Breast epithelium (tissue), 4 donors: ENCODE data around the gene RFC4. TPM values are rescaled to one million over a fixed set of nuclear protein-coding genes. Genes with fewer than 3 reads are reported as not detected.

Experiments used
- DNase-seq, 2 donors: peaks; one replicate each; pipeline ENCODE4 v3.0.0-alpha.2; 2019; ENCODE audit warnings: low spot score in 2 of 2
- H3K27ac ChIP-seq, 2 donors: fragments of 200-600 bp; sonication (generic) in 1 of 2; one replicate each; pipeline ENCODE4 v1.5.1; 2016 to 2019; ENCODE audit warnings: mild to moderate bottlenecking in 1 of 2
- H3K27me3 ChIP-seq, 2 donors: fragments of 200-600 bp; sonication (generic) in 1 of 2; one replicate each; pipeline versions ENCODE4 v1.5.1 to v1.6.0; 2017 to 2019; ENCODE audit warnings: control low read depth in 1 of 2, mild to moderate bottlenecking in 1 of 2
- H3K36me3 ChIP-seq: fragments of 200-600 bp; one replicate; pipeline ENCODE4 v1.5.1; 2019
- H3K4me1 ChIP-seq, 2 donors: fragments of 200-600 bp; sonication (generic); one replicate each; pipeline ENCODE4 v1.5.1; 2016 to 2019; ENCODE audit warnings: control low read depth in 1 of 2
- H3K4me3 ChIP-seq, 3 donors: fragments of 200-600 bp; sonication (generic); 1 replicate in 2 of 3; 2 replicates in 1 of 3; pipeline ENCODE4 v1.5.1; 2016 to 2019; ENCODE audit warnings: mild to moderate bottlenecking in 3 of 3, moderate library complexity in 2 of 3
- H3K9me3 ChIP-seq, 2 donors: fragments of 200-600 bp; sonication (generic) in 1 of 2; one replicate each; pipeline ENCODE4 v1.5.1; 2016 to 2019; ENCODE audit warnings: control low read depth in 1 of 2
- POLR2A ChIP-seq: fragments of 450-650 bp; IDR thresholded peaks from one replicate; pipeline ENCODE4 v1.6.1; 2016; ENCODE audit warnings: antibody characterized with exemption, mild to moderate bottlenecking, moderate library complexity
- POLR2AphosphoS5 ChIP-seq, 3 donors: sonication (generic); formaldehyde crosslinking; IDR thresholded peaks; one replicate each; pipeline ENCODE4 v1.6.1; 2017; ENCODE audit warnings: antibody characterized with exemption in 3 of 3
- intact Hi-C: fragments of 100-400 bp; cut with DNase I; formaldehyde crosslinking; loops from one replicate; pipeline ENCODE4 v1.15.1; 2023; ENCODE audit warnings: low total_unique reads
- total RNA-seq, 3 donors: library from RNA; depleted of rRNA; stranded (reverse); fragments of >200 nt; gene quantifications; one replicate each; pipeline ENCODE4 v1.1.0, GENCODE V29; 2016
- TF ChIP-seq, protein P1 (sequence below), 3 donors: fragments of 450-650 bp; IDR thresholded peaks; one replicate each; pipeline ENCODE4 v1.5.1; 2016 to 2017; ENCODE audit warnings: antibody characterized with exemption in 3 of 3, mild to moderate bottlenecking in 3 of 3, moderate library complexity in 3 of 3

The RFC4 gene
- total RNA-seq, 3 donors from 2014 or later: 8.5 to 14.5 (median 10.8) TPM

DNA sequence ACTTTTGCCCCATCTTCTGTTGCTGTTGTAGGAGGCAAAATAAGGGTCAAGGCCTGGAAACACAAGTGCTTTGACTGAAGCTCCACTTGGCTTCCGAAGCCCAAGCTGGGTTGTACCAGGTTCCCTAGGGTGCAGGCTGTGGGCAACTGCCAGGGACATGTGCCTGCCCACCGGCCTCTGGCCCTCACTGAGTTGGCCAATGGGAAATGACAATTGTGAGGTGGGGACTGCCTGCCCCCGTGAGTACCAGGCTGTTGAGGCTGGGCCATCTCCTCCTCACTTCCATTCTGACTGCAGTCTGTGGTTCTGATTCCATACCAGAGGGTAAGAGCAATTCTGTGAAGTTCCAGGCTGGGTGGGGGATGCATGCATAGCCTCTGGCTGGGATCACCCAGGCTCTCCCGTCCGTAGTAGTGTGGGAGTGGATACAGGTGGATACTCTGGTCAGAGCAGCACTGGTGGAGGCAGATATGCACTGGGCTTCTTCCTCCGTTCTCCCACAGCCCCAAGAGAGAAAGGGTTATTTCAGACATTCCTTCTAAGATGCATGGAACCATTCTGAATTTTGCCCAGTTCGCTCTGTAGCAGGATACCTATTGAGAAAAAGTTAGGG is 36.2 kb upstream of the RFC4 start, which contains the start of gene ADIPOQ:
Gene ADIPOQ (plus strand): TSS at position 285 of the 613 bp plus-strand sequence. CDS start 10,349 bp downstream, outside the sequence.
- H3K9me3 ChIP-seq: no peaks in the 10 kb centered on the region
- no peak within 1 kb of the TSS for H3K27ac ChIP-seq
- no peak for DNase-seq
- TF ChIP-seq, protein P1, sequence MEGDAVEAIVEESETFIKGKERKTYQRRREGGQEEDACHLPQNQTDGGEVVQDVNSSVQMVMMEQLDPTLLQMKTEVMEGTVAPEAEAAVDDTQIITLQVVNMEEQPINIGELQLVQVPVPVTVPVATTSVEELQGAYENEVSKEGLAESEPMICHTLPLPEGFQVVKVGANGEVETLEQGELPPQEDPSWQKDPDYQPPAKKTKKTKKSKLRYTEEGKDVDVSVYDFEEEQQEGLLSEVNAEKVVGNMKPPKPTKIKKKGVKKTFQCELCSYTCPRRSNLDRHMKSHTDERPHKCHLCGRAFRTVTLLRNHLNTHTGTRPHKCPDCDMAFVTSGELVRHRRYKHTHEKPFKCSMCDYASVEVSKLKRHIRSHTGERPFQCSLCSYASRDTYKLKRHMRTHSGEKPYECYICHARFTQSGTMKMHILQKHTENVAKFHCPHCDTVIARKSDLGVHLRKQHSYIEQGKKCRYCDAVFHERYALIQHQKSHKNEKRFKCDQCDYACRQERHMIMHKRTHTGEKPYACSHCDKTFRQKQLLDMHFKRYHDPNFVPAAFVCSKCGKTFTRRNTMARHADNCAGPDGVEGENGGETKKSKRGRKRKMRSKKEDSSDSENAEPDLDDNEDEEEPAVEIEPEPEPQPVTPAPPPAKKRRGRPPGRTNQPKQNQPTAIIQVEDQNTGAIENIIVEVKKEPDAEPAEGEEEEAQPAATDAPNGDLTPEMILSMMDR (IDR thresholded peaks at IDR 0.05): no peak
- TF ChIP-seq POLR2AphosphoS5 (IDR thresholded peaks at IDR 0.05) (no peak), POLR2A (no peak)
- peaks cover 0 to 3% of the 10 kb centered on the region in 2 donors for H3K27me3 ChIP-seq
- intact Hi-C loops: no loop called here
- H3K4me1 ChIP-seq: no peaks in the 10 kb centered on the region
- H3K36me3 ChIP-seq: no peaks in the 10 kb centered on the region
- H3K4me3 ChIP-seq: no peak within 1 kb of the TSS

DNA sequence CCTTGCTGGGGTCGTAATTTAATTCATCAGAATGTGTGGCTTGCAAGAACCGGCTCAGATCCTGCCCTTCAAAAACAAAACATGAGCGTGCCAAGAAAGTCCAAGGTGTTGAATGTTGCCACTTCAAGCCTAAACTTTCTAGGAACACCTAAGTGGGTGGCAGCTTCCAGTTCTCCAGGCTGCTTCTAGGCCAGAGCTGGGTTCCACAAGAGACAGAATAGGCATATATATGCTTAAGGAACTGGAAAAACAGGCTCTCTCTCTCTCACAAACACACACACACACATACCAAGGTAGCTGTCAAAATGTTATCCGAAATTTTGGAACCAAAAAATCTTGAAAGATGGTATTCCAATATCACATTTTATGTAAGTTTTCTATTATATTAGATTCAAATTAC is 35.3 kb upstream of the RFC4 start:
- intact Hi-C loops: no loop called here
- Histone ChIP-seq H3K36me3 (no peaks in the 10 kb centered on the region), H3K9me3 (no peaks in the 10 kb centered on the region), H3K27me3 (no peaks in the 10 kb centered on the region), H3K4me1 (no peaks in the 10 kb centered on the region), H3K27ac (no peak overlapping the region), H3K4me3 (no peak overlapping the region)
- no peak for TF ChIP-seq POLR2AphosphoS5 (IDR thresholded peaks at IDR 0.05)
- TF ChIP-seq, protein P1 (IDR thresholded peaks at IDR 0.05): no peak
- no peak for TF ChIP-seq POLR2A
- no peak for DNase-seq

DNA sequence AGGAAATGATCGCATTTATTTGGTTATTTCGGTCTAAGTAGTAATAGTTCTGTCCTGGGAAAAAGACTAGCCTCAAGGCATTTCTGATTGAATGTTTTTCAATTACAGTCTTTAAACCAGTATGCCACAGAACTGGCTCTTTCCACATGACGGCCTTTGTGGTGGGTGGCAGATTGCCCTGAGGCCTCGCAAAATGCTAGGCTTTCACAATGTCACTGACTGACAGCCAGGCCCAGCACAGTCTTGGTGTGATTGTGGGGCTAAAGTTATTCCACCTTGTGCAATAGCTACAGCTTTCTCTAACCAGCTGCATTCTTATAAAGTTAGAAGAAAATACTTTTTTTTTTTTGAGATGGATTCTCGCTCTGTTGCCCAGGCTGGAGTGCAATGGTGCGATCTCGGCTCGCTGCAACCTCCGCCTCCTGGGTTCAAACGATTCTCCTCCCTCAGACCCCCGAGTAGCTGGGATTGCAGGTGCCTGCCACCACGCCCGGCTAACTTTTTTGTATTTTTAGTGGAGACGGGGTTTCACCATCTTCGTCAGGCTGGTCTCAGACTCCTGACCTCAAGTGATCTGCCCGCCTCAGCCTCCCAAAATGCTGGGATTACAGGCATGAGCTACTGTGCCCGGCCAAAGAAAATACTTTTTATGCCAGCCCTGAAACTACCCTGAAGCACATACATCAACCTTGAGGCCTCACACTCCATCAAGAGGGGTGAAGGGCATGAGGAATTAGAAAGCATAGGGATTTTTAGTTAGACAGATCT is 33.8 kb upstream of the RFC4 start:
- intact Hi-C loops: no loop called here
- no peak for DNase-seq
- H3K4me1 ChIP-seq: no peaks in the 10 kb centered on the region
- H3K4me3 ChIP-seq: no peak overlapping the region
- H3K27ac ChIP-seq: no peak overlapping the region
- H3K9me3 ChIP-seq: no peaks in the 10 kb centered on the region
- TF ChIP-seq POLR2A: no peak
- no peak for TF ChIP-seq POLR2AphosphoS5 (IDR thresholded peaks at IDR 0.05)
- TF ChIP-seq, protein P1 (IDR thresholded peaks at IDR 0.05): no peak
- H3K36me3 ChIP-seq: no peaks in the 10 kb centered on the region
- no peaks in the 10 kb centered on the region for H3K27me3 ChIP-seq

DNA sequence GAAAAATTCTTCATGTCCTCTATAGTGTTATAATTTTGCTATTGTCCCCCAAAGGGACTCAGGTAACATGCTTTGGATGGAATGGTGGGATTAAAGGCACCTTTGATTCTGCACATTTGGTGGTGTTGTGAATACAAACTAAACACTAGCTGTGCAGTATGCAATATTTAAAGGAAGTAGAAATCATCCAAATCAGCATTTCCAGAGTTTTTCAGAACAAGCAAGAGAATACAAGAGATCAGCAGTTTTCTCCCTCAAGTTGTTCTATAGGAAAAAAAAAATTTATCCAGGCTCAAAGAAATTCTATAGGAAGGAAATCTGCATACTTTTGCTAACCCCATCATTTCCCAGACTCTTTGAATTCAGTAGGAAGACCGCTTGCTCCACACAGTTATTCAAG is 26.0 kb upstream of the RFC4 start:
- Histone ChIP-seq H3K36me3 (no peaks in the 10 kb centered on the region), H3K4me1 (no peaks in the 10 kb centered on the region), H3K27me3 (peaks cover 0 to 44% of the 10 kb centered on the region in 2 donors), H3K9me3 (no peaks in the 10 kb centered on the region), H3K27ac (no peak overlapping the region), H3K4me3 (no peak overlapping the region)
- DNase-seq: no peak
- intact Hi-C loops: no loop called here
- TF ChIP-seq POLR2AphosphoS5 (IDR thresholded peaks at IDR 0.05) (no peak), POLR2A (no peak)
- TF ChIP-seq, protein P1 (IDR thresholded peaks at IDR 0.05): no peak

DNA sequence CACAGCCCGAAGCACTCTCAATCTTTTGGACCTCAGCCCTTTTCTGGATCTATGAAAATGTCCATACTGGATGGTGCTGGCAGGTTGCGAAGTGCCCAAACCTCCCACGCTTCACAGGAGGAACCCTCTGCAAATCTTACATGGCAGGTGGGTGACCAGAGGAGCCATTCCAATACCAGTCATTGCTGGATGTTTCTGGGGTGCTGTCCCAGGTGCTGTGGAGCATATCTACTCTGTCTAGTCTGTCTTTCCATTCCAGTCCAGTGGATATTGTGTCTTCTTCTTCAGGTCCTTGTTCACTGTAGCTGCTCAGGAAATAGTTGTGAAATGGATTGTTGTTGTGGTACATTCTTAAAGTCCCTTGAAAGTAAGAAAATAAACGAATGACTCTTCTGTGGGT is 25.5 kb upstream of the RFC4 start:
- Histone ChIP-seq H3K27ac (no peak overlapping the region), H3K4me3 (no peak overlapping the region), H3K9me3 (no peaks in the 10 kb centered on the region), H3K4me1 (no peaks in the 10 kb centered on the region), H3K27me3 (peaks cover 0 to 44% of the 10 kb centered on the region in 2 donors), H3K36me3 (no peaks in the 10 kb centered on the region)
- intact Hi-C loops: no loop called here
- TF ChIP-seq, protein P1 (IDR thresholded peaks at IDR 0.05): no peak
- TF ChIP-seq POLR2AphosphoS5 (IDR thresholded peaks at IDR 0.05): no peak
- TF ChIP-seq POLR2A: no peak
- no peak for DNase-seq
